ENCODE measurements around the gene DTX2.
"Not testable (repeated sequence)": the region's sequence is repeated elsewhere in the genome, so short reads cannot be mapped to it uniquely, and the experiment has no call there.

Gene DTX2

DNA sequence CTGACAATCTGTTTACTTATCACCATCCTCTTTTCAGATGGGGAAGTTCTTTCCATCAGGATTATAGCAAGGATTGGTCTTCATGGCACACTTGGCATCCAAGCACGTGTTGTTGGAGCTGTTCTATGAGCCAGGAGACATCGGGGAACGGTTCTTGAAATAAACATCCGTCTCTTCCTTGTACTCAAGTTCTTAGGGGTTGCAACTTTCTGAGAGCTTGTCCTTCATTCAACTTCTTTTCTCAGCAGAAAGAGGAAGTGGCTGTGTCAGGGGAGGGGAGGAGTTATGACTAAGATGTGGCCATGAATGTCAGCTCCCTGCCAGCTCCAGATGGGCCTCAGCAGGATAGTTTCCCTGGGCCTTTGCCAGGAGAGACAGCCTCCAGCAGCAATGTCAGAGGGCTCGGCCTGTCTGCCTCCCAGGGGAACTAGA is 15.9 kb upstream of the DTX2 start:
- DNase-seq: not testable (repeated sequence)

DNA sequence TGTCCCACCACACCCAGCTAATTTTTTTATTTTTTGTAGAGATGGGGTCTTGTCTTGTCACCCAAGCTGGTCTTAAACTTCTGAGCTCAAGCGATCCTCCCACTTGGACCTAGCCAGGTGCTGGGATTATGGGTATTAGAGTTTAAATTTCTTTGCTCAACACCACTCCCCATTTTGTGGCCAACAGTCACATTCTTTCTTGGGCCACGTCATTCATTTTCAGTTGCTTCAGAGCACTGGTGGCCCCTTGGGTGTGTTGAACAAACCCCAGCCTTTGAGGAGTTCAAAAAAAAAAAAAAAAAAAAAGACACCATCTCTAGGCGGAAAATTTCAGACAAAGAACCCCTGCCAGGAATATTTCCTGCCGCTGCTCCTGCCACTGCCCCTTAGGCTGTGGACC is 4.5 kb upstream of the DTX2 start:
- DNase-seq: not testable (repeated sequence)

DNA sequence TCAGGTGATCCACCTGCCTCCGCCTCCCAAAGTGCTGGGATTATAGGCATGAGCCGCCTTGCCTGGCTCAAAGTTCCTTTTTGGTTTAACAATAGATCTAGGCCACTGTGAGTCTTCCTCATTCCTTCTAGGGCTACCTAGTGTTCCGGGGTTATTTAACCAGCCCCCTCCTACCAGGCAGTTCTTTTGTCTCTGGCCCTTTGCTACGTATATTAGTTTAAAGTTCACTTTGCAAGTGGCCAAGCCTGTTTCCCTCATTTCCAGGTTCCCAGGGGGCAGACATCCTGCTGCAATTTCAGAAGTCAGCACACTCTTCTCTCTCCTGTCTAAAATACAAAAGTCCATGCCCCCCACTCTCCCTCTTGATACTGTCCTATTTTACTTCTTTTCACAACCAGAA is 3.0 kb upstream of the DTX2 start:
- DNase-seq: not testable (repeated sequence)

DNA sequence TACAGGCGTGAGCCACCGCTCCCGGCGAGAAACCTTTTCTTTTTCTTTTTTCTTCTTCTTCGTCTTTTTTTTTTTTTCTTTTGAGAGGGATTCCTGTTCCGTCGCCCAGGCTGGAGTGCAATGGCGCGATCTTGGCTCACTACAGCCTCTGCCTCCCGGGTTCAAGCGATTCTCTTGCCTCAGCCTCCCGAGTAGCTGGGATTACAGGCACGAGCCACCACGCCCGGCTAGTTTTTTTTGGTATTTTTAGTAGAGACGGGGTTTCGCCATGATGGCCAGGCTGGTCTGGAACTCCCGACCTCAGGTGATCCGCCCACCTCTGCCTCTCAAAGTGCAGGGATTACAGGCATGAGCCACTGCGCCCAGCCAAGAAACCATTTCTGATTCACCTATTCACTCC is 742 bp upstream of the DTX2 start:
- DNase-seq: not testable (repeated sequence)

DNA sequence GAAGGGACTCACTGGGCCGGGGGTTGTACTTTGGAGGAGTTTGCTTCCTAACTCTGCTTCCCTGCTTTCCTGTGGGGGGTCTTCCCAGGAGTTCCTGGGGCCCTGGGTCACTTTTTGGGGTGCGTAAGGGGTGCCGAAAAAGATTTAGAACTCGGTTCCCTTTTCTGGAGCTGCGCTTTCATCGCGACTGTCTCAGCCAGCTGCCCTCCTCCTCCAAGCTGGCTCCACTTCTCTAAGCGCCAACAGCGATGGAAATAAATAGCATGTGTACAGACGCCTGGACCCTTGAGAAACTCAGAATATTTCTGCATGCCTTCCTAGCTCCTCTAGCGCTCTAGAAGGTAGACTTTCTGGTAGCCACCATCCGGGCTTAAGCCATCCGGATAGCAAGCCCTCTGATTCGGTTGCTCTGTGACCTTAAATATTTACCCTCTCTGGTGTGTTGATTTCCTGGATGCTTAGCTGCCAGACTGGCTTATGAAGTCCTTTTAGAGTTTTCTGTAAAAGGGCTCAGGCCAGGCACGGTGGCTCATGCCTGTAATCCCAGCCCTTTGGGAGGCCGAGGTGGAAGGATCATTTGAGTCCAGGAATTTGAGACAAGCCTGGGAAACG is 868 bp downstream of the DTX2 start:
- not testable (repeated sequence) for DNase-seq

DNA sequence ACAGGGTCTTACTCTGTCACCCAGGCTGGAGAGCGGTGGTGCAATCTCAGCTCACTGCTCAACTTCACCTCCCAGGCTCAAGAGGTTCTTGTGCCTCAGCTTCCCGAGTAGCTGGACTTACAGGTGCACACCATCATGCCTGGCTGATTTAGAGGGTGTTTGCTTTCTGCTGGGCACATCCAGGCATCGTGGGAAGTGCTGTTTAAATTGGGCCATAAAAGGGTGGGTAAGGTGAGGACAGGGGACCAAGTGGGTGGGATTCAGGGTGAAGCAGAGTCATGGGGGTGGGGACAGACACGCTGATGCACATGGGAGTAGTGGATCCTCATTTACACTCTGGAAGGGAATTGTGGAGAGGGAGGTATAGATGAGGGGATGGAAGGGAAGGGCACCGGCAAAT is 3.5 kb downstream of the DTX2 start:
- DNase-seq: not testable (repeated sequence)

DNA sequence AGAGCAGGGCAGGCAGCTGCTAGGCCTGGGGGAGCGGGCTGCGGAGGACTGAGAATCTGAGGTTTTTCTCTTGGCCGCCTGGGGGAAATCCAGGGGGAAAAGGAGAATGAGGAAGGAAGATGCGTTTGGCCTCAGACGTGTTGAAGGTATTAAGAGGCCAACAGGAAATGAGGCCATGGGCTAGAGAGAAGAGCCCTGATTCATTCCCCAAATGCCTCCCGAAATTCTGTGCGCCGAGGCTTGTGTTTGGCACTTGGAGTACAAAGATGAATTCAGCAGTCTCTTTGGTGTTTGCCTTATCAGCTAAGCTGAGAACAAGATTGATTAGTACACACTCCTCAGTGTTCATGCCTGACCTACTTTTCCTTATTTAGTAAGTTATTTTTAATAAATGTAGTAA is 4.4 kb downstream of the DTX2 start:
- DNase-seq: not testable (repeated sequence)

DNA sequence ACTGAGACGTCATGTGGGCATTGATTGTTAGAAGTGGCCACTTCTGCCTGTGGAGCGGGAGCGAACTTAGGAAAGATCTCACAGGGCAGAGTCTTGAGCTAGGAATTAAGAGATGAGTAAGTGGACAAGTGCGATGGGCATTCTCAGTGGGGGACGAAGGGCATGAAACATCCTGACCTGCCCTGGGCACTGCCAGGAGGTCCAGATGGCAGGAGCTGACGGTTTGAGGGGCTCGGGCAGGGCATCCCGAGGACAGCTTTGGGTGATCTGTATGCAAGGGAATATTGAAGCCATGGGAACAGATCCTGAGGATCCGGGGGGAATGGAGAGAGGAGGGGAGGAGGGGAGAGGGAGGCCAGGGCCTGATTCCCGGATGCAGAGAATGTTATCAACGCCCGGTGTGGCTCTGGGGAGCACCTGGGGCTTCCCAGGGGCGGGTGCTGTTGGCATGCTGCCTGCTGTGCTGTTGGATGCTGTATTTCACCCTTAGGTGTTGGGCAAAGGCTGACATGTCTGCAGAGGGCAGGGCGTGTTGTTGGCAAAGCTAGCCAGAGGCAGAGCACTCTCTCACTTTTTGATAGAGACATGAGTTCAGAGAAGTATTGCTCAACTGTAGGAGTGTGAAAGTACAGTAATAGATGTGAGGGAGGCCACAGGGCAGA is 6.4 kb downstream of the DTX2 start:
- not testable (repeated sequence) for DNase-seq

DNA sequence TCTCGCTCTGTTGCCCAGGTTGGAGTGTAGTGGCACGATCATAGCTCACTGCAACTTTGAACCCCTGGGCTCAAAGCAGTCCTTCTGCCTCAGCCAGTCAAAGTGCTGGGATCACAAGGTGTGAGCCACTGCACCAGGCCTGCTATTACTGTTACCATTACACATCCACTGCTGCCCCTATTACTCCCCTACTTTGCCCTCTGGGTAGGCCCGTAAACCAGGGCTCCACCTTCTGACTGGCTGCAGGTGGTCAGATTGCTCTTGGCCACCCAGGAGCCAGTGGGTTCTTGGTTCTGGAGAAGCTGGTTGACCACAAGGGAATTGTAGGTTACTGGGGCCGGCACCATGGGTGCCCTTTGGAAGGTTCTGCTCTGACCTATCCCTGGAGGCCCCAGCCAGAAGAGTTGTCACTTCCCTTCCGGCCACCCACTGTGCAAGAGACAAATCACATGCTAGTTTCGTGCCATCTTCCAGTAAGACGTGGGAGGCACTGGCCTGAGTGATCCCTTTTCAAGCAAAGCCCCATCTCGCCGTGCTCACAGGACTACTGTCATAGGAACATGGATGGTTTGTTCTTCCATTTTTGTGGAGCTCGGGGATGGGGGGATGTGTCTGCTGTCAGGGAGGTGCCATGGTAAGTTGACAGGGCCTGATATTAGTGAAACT is 10.2 kb downstream of the DTX2 start:
- not testable (repeated sequence) for DNase-seq

DNA sequence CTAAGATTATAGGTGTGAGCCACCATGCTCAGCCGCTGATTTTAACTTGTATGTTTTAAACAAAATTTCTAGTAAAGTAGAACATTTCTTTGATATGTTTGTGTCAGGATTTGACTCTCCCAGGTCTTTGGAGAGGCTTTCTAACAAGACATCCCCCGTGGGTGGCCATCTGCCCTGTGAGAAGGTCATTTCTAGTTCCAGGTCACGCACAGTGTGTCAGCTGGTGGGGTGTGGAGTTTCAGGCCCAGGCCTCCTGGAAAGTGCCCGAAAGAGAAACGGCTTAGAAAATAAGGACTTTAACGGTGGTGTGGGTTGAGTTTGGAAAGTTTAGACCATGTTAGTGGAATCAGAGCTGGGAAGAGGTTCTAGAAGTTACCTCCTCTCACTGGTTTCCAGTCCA is 11.6 kb downstream of the DTX2 start:
- DNase-seq: not testable (repeated sequence)

DNA sequence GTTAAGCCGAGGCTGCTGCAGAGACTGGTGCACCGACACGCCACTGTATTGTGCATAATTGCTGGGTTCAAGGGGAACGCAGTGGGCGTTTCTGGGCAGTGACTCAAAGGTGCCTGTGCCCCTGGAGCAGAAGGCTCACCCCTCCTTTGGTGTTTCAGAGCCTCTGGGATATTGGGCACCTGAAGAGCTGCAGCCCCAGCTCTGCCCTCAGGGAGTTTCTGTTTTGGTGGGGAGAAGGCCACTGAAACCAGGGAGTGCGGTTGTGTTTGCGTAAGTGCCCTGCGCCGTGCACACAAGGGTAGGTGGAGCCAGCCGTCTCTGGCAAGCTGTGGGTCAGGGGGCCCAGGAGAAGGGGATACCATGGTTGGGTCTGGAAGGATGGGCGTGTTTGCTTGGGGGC is 14.8 kb downstream of the DTX2 start:
- not testable (repeated sequence) for DNase-seq

DNA sequence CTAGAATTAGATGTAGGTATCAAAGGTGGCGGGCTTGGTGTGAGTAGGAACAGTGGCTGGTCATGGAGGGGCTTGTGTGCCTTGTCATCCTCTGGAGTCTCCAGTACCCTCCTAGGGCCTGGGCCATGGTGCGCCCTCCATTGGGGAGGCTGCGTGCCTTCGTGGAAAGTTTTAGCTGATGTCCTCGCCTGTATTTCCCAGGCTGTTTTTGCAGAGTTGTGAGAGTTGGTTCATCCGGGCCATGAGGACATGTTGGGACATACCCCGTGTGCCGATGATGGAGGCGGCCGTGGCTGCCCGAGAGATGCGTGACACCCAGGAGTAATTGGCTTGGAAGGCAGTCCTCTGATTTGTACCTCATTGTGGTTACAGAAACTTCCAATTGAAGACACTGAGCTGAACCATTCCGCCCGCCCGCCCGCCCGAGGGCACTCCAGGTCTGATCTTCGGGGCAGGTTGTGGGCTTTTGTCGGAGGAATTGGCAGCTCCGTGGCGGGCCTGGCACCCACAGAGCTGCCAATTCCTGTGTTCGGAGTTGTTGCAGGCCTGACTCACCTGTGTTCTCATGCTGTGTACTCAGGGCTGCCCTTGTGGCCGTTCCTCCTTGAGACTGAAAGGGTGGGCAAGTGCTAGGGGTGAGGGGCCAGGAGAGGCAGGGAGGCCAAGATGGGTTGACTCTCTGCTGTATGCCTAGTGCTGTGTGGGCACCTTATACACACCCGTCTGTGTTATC is 15.4 kb downstream of the DTX2 start:
- DNase-seq: not testable (repeated sequence)

DNA sequence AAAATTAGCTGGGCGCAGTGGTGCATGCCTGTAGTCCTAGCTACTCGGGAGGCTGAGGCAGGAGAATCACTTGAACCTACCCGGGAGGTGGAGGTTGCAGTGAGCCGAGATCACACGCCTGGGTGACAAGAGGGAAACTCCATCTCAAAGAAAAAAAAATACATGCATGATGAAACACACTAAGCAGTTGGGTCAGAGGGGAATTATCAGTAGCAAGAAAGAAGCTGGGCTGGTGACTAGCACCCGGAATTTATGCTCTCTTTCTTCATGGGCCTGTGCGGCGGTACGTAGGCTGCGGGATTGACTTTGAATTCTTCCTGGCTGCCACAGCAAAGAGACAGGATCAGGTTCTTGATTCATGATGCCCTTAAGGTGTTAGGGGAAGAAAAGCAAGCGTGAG is 18.1 kb downstream of the DTX2 start:
- not testable (repeated sequence) for DNase-seq

DNA sequence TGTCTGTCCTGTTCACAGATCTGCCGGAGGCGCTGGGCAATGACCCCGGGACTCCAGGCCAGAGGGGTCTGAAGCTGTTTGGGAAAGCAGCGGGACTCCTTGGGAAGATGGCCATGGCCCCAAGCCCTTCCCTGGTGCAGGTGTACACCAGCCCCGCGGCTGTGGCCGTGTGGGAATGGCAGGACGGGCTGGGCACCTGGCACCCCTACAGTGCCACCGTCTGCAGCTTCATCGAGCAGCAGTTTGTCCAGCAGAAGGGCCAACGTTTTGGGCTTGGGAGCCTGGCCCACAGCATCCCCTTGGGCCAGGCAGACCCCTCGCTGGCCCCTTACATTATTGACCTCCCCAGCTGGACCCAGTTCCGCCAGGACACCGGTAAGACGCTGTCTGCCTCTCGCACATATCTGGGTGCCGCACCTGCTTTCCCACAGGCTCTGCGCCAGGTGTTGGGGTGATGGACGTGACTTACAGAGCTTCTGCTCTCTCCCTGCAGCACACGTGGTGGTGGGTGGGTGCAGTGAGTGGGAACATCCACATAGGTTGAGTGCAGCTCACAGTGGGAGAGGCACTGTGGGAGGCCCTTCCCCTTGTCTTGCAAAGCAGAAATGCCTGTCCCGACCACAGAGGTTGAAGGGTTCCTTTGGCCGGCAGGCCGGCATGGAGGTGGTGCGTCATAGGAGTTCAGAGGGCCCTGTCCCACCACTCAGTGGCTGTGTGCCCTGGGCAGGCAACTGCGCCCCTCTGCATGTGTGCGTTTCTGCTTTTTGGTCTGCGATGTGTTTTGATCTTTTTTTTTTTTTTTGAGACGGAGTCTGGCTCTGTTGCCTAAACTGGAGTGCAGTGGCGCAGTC is 19.1 kb downstream of the DTX2 start:
- not testable (repeated sequence) for DNase-seq

DNA sequence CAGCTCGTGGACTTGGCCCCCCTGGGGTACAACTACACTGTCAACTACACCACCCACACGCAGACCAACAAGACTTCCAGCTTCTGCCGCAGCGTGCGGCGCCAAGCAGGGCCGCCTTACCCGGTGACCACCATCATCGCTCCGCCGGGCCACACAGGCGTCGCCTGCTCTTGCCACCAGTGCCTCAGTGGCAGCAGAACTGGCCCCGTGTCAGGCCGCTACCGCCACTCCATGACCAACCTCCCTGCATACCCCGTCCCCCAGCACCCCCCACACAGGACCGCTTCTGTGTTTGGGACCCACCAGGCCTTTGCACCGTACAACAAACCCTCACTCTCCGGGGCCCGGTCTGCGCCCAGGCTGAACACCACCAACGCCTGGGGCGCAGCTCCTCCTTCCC is 21.2 kb downstream of the DTX2 start:
- DNase-seq: not testable (repeated sequence)

DNA sequence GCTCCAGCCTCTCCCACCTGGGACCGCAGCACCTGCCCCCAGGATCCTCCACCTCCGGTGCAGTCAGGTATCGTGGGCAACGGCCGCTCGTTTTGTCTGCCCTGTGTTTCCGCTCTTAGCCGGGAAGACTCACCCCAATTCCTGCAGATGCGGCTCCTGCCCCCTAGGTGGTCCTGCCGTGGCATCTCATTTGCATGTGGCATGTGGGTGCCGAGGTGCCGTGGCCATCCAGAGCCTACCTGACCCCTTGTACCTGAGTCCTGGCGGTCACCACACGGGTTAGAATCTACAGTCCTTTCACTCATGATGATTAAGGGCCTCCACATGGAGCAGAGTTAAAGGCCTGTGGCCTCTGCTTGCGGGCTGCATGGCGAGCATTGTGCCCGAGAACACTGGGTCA is 21.6 kb downstream of the DTX2 start:
- DNase-seq: not testable (repeated sequence)

DNA sequence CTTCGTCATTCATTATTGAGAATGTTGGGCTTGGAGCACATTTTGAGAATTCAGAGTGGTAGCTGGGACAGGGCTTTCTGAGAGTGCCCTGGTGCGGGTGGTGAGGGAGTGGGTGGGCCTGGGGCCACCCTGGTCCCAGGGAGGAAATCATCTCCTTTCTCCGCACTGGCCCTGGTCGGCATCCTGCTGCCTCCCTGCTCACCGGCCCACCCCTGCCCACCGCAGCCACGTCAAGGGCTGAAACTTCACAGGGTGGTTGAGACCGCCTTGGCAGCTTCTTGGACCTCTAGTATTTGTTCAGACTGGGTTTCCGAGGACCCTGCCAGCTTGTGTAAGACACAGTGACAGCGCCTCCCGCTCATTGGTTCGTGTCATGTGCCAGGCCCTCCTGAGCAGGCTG is 22.9 kb downstream of the DTX2 start:
- DNase-seq: not testable (repeated sequence)

DNA sequence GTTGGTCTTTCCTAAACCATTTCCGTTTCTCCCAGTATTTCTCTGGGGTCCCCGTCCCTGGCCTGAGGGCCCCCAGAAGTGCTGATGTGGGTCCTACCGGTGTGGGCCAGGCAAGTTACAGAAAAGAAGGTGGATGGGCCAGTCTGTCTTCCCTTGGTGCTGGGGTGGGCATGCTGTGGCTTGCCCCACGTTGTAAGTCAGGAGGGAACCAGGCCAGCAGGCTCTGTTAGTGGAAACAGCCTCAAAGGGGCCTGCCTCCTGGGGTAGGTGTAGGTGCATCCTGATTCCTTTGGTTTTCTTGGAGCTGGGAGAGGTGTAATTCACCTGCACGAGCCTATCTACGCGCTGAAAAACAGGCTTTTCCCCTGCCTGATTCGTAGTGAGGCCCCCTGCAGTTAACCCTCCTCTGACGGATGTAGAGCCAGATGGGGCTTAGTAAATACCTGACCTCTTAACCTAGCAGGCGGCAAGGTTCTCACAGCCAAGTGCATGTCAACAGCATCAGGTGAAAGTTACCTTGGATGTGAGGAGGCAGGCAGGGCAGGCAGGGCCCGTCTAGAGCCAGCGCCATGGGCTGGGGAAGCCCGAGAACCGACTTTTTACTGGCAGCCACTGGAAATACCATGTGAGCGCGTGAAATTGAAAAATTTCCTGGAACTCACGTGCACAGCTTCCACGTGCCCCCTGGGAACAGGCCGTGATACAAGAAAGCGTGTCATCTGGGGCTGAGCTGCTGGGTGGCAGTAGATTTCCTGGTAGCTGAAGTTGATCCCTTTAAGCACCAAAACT is 24.5 kb downstream of the DTX2 start:
- DNase-seq: not testable (repeated sequence)

DNA sequence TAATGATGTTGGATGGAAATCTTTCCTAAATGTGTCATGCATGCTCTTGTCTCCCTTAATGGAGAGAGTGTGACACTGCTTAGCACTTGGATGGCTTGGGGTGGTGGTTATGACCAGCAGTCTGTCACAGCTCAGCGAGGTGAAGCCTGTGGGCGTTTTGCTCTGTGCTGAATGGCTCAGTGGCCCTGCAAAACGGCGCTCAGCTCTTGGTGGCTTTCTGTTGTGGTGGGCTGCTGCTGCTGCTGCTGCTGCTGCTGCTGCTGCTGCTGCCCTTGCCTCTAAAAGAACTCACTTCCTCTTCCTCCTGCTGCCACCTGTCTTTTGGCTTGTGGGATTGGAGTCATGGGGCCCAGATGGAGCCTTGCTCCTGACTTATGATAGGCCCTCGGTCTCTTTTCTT is 25.1 kb downstream of the DTX2 start:
- DNase-seq: not testable (repeated sequence)

DNA sequence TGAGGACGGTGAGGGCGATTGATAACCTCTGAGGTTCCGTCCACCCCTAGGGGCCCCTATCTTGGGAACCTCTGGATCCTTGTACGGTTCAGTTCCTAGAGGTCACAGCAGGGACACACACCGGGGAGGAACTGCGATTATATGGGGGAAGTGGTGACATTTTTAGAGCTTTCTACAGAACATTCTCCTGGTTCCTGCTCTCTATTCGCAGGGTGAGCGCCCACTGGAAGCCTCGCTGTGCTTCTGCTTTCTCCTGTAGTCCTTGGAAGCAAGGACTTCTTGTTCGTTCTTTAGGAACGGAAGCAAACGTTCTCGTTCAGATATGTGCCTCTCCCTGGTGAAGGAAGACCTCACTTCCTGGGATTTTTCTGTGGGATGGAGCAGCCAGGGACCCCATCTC is 26.5 kb downstream of the DTX2 start:
- DNase-seq: not testable (repeated sequence)

DNA sequence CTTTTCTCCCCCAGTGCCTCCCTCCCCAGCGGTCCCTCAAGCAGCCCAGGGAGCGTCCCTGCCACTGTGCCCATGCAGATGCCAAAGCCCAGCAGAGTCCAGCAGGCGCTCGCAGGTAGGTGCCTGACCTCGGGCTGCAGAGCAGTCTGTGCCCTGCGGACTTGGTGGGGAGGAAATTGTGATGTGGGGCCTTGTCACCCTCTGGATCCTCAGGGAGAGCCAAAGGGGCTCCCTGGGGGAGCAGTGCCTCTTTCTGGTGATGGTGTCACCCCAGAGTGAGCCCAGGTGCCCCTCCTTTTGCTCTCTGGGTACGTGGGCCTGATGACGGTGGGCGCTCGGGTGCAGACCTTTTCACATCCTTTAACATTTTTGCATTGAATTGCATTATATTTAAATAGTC is 30.6 kb downstream of the DTX2 start:
- not testable (repeated sequence) for DNase-seq

DNA sequence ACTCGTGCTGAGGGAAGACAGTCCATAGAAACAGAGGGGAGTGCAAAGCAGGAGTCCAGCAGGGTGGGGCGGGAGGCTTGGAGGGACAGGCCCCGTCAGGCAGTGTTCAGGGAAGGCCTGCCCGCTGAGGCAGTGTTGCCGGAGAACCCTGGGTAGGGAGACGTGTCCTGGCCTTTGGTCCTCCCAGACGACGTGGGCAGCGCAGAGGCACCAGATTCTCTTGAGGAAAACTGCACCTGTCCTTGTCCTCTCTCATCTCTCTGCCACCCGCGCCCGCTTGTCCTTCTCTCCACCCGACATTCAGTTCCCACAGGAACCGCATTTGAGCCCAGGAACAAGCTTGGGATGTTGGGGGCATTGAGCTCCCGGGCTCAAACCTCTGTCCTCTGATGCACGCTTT is 34.2 kb downstream of the DTX2 start:
- DNase-seq: not testable (repeated sequence)
